Gastroesophageal sphincter (tissue), 3 donors: Measurements from ENCODE around the gene JAG2.

Source experiments
- POLR2A ChIP-seq, 2 donors: fragments of 450-650 bp; IDR thresholded peaks; one replicate each; pipeline ENCODE4 v1.6.1; 2017; ENCODE audit warnings: antibody characterized with exemption in 2 of 2, mild to moderate bottlenecking in 2 of 2, moderate library complexity in 1 of 2
- POLR2AphosphoS5 ChIP-seq: sonication (generic); formaldehyde crosslinking; IDR thresholded peaks from one replicate; pipeline ENCODE4 v1.6.1; 2017; ENCODE audit warnings: antibody characterized with exemption
- TF ChIP-seq, protein P1 (sequence below), 4 experiments: fragments of 200-600 bp in 2 of 4; fragments of 450-650 bp in 2 of 4; sonication (generic) in 1 of 4; IDR thresholded peaks; one replicate each; pipeline ENCODE4 v1.5.1; 2017 to 2019; ENCODE audit warnings: antibody characterized with exemption in 4 of 4, mild to moderate bottlenecking in 2 of 4, moderate library complexity in 2 of 4

DNA sequence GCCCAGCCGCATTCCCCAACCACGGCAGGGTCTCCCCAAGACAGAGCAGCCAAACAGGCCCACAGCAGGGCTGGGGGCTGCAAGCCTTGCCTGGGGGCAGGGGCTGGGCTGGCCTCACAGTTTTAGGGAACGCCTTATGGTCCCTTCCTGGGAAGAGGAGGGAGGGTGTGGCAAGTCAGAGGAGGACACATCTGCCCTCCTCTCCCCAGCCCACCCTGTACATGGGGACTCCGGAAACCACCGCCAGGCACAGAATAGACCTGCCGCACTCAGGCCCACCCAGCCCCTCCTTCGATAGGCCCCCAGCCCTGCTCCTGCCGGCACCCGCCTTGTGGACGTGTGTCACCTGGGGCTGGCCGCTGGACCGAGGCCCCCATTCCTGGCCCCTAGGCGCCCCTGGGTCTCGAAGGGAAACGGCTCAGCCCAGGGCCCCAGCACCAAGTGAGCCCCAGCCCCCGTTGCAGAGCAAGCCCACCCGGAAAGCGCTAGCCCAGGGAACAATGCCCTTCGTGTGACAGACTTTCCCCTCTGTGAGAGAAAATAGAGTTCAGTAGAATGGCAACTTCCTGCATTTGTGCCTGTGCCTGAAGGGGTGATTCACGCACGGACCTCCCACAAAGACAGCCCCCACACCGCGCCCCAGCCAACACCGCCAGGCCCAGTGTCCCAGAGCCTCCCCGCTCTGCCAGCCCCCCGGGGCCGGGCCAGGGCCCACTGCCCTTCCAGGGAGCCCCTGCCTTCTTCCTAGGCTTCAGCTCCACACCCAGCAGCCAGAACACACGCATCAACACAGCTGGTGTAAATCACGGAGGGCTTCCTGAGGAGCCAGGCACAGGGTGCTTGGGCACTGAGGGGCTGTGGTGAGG, 24.5 kb upstream of the JAG2 start:
- TF ChIP-seq POLR2AphosphoS5, result no peak
- TF ChIP-seq, protein P1, sequence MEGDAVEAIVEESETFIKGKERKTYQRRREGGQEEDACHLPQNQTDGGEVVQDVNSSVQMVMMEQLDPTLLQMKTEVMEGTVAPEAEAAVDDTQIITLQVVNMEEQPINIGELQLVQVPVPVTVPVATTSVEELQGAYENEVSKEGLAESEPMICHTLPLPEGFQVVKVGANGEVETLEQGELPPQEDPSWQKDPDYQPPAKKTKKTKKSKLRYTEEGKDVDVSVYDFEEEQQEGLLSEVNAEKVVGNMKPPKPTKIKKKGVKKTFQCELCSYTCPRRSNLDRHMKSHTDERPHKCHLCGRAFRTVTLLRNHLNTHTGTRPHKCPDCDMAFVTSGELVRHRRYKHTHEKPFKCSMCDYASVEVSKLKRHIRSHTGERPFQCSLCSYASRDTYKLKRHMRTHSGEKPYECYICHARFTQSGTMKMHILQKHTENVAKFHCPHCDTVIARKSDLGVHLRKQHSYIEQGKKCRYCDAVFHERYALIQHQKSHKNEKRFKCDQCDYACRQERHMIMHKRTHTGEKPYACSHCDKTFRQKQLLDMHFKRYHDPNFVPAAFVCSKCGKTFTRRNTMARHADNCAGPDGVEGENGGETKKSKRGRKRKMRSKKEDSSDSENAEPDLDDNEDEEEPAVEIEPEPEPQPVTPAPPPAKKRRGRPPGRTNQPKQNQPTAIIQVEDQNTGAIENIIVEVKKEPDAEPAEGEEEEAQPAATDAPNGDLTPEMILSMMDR (IDR thresholded peaks at IDR 0.05), result no peak
- TF ChIP-seq POLR2A (IDR thresholded peaks at IDR 0.05), result no peak
